Progenitor cell of endocrine pancreas (in vitro differentiated cells): Measurements from ENCODE around the gene ENTHD1. TPM values are rescaled to one million over a fixed set of nuclear protein-coding genes. Genes with fewer than 3 reads are reported as not detected.

Experiments used
- DNase-seq: peaks from one replicate; pipeline ENCODE4 v3.0.0; 2021; ENCODE audit warnings: low spot score; ENCODE audit not compliant: unreplicated experiment
- H3K27ac Mint-ChIP-seq: 2 replicates; pipeline ENCODE4 v1.8.0; 2021; ENCODE audit warnings: mild to moderate bottlenecking, moderate library complexity, mixed read lengths
- H3K27me3 Mint-ChIP-seq: 2 replicates; pipeline ENCODE4 v1.8.0; 2021; ENCODE audit warnings: mixed read lengths
- H3K36me3 Mint-ChIP-seq: 2 replicates; pipeline ENCODE4 v1.8.0; 2022; ENCODE audit warnings: mixed read lengths; ENCODE audit not compliant: insufficient read depth
- H3K4me1 Mint-ChIP-seq: 2 replicates; pipeline ENCODE4 v1.8.0; 2021; ENCODE audit warnings: low read depth, mixed read lengths
- H3K4me3 Mint-ChIP-seq: 2 replicates; pipeline ENCODE4 v1.8.0; 2021; ENCODE audit warnings: low read depth, mild to moderate bottlenecking, moderate library complexity, mixed read lengths
- H3K9me3 Mint-ChIP-seq: 2 replicates; pipeline ENCODE4 v1.8.0; 2021; ENCODE audit warnings: low read depth, mixed read lengths
- CTCF ChIP-seq: fragments of 200-600 bp; sonication (generic); IDR thresholded peaks from one replicate; pipeline ENCODE4 v1.5.0; 2021; ENCODE audit warnings: antibody characterized with exemption, mild to moderate bottlenecking; ENCODE audit not compliant: unreplicated experiment
- total RNA-seq: library from RNA; stranded (reverse); gene quantifications from 2 replicates; pipeline ENCODE4 v1.2.1, GENCODE V29; 2021

ENTHD1 gene
- total RNA-seq, 1 donor from 2014 or later = not detected

DNA sequence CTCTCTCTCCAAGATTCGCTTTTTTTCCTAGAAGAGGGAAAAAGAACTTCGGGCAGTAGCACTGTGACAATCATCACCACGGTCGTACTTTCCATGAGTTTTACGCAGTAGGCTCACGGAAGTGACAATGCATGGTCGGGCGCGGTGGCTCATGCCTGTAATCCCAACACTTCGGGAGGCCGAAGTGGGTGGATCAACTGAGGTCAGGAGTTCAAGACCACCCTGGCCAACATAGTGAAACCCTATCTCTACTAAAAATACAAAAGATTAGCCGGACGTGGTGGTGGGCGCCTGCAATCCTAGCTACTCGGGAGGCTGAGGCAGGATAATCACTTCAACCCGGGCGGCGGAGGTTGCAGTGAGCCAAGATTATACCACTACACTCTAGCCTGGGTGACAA lies 30.7 kb upstream of the ENTHD1 start:
- no peak overlapping the region for H3K27ac Mint-ChIP-seq
- no peaks in the 10 kb centered on the region for H3K9me3 Mint-ChIP-seq
- peaks cover 7% of the 10 kb centered on the region for H3K4me1 Mint-ChIP-seq
- no peak overlapping the region for H3K4me3 Mint-ChIP-seq
- TF ChIP-seq CTCF = no peak
- no peaks in the 10 kb centered on the region for H3K36me3 Mint-ChIP-seq
- no peak for DNase-seq
- peaks cover 2% of the 10 kb centered on the region for H3K27me3 Mint-ChIP-seq

DNA sequence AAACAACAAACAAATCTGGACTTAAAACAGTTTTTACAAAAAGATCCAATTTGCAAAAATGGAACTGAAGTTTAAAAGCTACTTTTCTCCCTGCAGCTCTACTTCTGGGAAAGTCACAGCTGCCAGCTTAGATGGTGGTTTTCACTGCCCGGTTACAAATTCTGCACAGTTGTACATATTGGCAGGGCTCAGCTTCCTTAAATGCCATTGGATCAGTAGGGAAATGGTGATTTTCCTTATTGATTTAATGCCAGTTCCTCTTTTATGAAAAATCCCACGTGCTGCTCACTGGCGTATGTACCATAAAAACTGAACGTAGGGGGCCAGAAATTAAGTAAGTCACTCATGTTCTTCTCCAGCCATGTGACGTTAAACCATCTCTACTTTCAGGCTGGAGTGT lies 30.1 kb upstream of the ENTHD1 start:
- Mint-ChIP-seq H3K36me3 (no peaks in the 10 kb centered on the region), H3K9me3 (no peaks in the 10 kb centered on the region), H3K4me3 (no peak overlapping the region), H3K27ac (no peak overlapping the region), H3K27me3 (peaks cover 2% of the 10 kb centered on the region), H3K4me1 (peaks cover 7% of the 10 kb centered on the region)
- TF ChIP-seq CTCF = no peak
- DNase-seq = no peak

DNA sequence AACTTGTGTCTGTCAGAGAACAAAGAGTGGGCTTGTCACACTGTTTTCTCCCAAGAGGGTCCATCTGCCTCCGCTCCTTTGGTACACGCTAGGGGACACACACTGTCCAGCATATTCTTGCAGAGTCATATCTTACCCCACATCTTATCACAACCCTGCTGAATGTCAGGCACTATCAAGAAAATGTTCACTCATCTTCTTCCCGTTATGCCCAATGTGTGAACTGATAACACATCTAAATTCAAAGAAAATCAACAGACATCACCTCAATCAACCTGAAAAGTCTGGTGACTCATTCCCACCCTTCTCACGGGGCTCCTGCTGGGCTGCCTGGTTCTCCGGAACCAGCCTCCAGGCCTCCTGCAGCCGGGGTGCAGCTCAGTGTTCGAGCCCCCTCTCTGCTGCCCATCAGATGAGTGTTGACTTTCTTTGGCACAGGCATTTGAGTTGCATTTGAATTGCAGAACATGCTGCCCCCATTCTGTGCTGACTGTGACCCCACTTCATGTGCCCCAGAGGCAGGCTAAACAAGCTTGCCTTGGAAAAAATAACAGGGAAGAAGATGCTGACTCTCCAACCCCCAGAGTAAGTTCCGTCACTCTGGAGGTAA lies 26.7 kb upstream of the ENTHD1 start:
- Mint-ChIP-seq H3K36me3 (no peaks in the 10 kb centered on the region), H3K4me1 (no peaks in the 10 kb centered on the region), H3K9me3 (no peaks in the 10 kb centered on the region), H3K27ac (no peak overlapping the region), H3K27me3 (peaks cover 14% of the 10 kb centered on the region), H3K4me3 (no peak overlapping the region)
- no peak for TF ChIP-seq CTCF
- DNase-seq = no peak

DNA sequence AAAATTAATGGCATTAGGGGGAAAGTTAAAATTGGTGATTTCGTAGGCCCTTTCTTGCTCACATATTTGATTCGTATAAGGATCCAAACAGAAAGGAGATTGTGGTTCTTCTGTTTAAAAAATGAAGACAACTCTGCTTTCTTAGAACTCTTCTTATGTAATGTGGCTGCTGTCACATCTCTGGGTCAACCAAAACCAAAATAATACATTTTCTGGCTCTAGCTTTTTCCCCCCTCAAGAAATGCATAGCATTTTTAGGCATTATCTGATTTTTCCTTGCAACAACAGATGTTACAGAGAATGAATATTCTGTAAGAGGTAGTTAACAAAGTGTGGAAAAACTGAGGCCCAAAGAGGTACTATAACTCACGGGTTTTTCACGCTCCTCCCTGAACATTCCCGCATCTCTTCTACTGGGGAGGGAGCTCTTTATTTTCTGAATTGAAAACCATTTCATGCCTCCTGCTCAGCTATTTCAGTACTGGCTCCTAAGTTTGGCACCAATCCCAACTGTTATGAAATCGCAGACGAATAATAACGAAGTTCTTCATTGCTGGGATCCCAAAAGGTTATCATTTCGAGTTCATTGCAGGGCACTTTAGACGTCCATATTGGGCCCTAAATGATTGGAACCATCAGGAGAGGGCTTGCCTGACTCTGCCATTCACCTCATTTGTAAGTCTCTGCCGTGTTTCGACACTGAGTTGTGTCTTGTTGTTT lies 24.4 kb upstream of the ENTHD1 start:
- Mint-ChIP-seq H3K36me3 (no peaks in the 10 kb centered on the region), H3K27me3 (peaks cover 23% of the 10 kb centered on the region), H3K4me1 (no peaks in the 10 kb centered on the region), H3K4me3 (no peak overlapping the region), H3K27ac (no peak overlapping the region), H3K9me3 (no peaks in the 10 kb centered on the region)
- DNase-seq = no peak
- no peak for TF ChIP-seq CTCF

GRCh38 chr22:39917197-39917643 lies 23.7 kb upstream of the ENTHD1 start:
- no peak for TF ChIP-seq CTCF
- H3K27me3 Mint-ChIP-seq = peaks cover 20% of the 10 kb centered on the region
- H3K4me3 Mint-ChIP-seq = no peak overlapping the region
- no peaks in the 10 kb centered on the region for H3K36me3 Mint-ChIP-seq
- H3K9me3 Mint-ChIP-seq = no peaks in the 10 kb centered on the region
- no peak for DNase-seq
- H3K27ac Mint-ChIP-seq = no peak overlapping the region
- H3K4me1 Mint-ChIP-seq = no peaks in the 10 kb centered on the region
